Gastroesophageal sphincter (tissue), 4 donors: Measurements from ENCODE around the gene LARGE1. TPM values are rescaled to one million over a fixed set of nuclear protein-coding genes. Genes with fewer than 3 reads are reported as not detected.

Experiments used
- ATAC-seq: fragments of 150-250 bp; one replicate; pipeline ENCODE4 v1.9.1; 2016; ENCODE audit warnings: mild to moderate bottlenecking, moderate library complexity
- H3K27ac ChIP-seq, 4 donors: fragments of 200-600 bp; sonication (generic) in 3 of 4; 1 replicate in 3 of 4; 2 replicates in 1 of 4; pipeline ENCODE4 v1.5.1; 2016 to 2019
- H3K27me3 ChIP-seq: fragments of 200-600 bp; sonication (generic); one replicate; pipeline ENCODE4 v1.5.1; 2019
- H3K36me3 ChIP-seq, 2 donors: fragments of 200-600 bp; sonication (generic); one replicate each; pipeline ENCODE4 v1.5.1; 2019; ENCODE audit warnings: control low read depth in 1 of 2
- H3K4me1 ChIP-seq, 3 donors: fragments of 200-600 bp; sonication (generic); 1 replicate in 2 of 3; 2 replicates in 1 of 3; pipeline ENCODE4 v1.5.1; 2016 to 2019; ENCODE audit warnings: control low read depth in 2 of 3
- H3K4me3 ChIP-seq, 2 donors: fragments of 200-600 bp; sonication (generic); one replicate each; pipeline ENCODE4 v1.5.1; 2019; ENCODE audit warnings: mild to moderate bottlenecking in 1 of 2, moderate library complexity in 1 of 2
- H3K9me3 ChIP-seq, 3 donors: fragments of 200-600 bp; sonication (generic); one replicate each; pipeline ENCODE4 v1.5.1; 2017 to 2019; ENCODE audit warnings: control low read depth in 2 of 3
- CTCF ChIP-seq, 4 experiments: fragments of 200-600 bp in 2 of 4; fragments of 450-650 bp in 2 of 4; sonication (generic) in 1 of 4; IDR thresholded peaks; one replicate each; pipeline ENCODE4 v1.5.1; 2017 to 2019; ENCODE audit warnings: antibody characterized with exemption in 4 of 4, mild to moderate bottlenecking in 2 of 4, moderate library complexity in 2 of 4
- EP300 ChIP-seq: sonication (generic); formaldehyde crosslinking; IDR thresholded peaks from one replicate; pipeline ENCODE4 v1.6.1; 2017; ENCODE audit warnings: antibody characterized with exemption, mild to moderate bottlenecking
- POLR2A ChIP-seq, 2 donors: fragments of 450-650 bp; IDR thresholded peaks; one replicate each; pipeline ENCODE4 v1.6.1; 2017; ENCODE audit warnings: antibody characterized with exemption in 2 of 2, mild to moderate bottlenecking in 2 of 2, moderate library complexity in 1 of 2
- POLR2AphosphoS5 ChIP-seq: sonication (generic); formaldehyde crosslinking; IDR thresholded peaks from one replicate; pipeline ENCODE4 v1.6.1; 2017; ENCODE audit warnings: antibody characterized with exemption
- WGBS, 2 donors: methylation state at CpG; one replicate each; pipeline ENCODE4 v1.1.5; 2018; ENCODE audit warnings: low coverage in 1 of 2; 5-methylcytosine and 5-hydroxymethylcytosine counted together
- total RNA-seq, 4 donors: library from RNA; depleted of rRNA; stranded (reverse); fragments of >200 nt; gene quantifications; one replicate each; pipeline ENCODE4 v1.1.0, GENCODE V29; 2016

Gene LARGE1
- total RNA-seq, 4 donors from 2014 or later: 23.0 to 67.8 (median 48.0) TPM

- Histone ChIP-seq H3K4me1 (peaks cover 0 to 23% (median 0%) of the 10 kb centered on the region in 3 donors), H3K27me3 (no peaks in the 10 kb centered on the region), H3K36me3 (no peaks in the 10 kb centered on the region), H3K9me3 (no peaks in the 10 kb centered on the region), H3K27ac (peak overlapping the region in 2 of 4 donors; percentile 2 to 27), H3K4me3 (no peak overlapping the region)
- TF ChIP-seq POLR2A (IDR thresholded peaks at IDR 0.05) (no peak), EP300 (no peak), POLR2AphosphoS5 (no peak), CTCF (IDR thresholded peaks at IDR 0.05) (no peak)
- WGBS, 2 donors: 69 to 79% methylated on average over 8 to 9 of the region's 13 CpGs
- no peak for ATAC-seq
Observed at GRCh38 chr22:33476716-33477115, 443.6 kb downstream of the LARGE1 start.

- 93 to 100% methylated on average over 4 of the region's 4 CpGs for WGBS, 2 donors
- peaks cover 0 to 23% (median 0%) of the 10 kb centered on the region in 3 donors for H3K4me1 ChIP-seq
- H3K27me3 ChIP-seq: no peaks in the 10 kb centered on the region
- H3K4me3 ChIP-seq: no peak overlapping the region
- peak overlapping the region in 1 of 4 donors; percentile 2 for H3K27ac ChIP-seq
- H3K36me3 ChIP-seq: no peaks in the 10 kb centered on the region
- ATAC-seq: no peak
- TF ChIP-seq POLR2A (IDR thresholded peaks at IDR 0.05): no peak
- TF ChIP-seq EP300: no peak
- no peak for TF ChIP-seq POLR2AphosphoS5
- no peak for TF ChIP-seq CTCF (IDR thresholded peaks at IDR 0.05)
- no peaks in the 10 kb centered on the region for H3K9me3 ChIP-seq
Observed at GRCh38 chr22:33476206-33476605, 444.1 kb downstream of the LARGE1 start.

GRCh38 chr22:33474587-33474986 lies 445.7 kb downstream of the LARGE1 start:
- H3K27ac ChIP-seq: no peak overlapping the region
- WGBS, 2 donors: 100% methylated on average over 1 of the region's 1 CpG
- no peak for ATAC-seq
- no peaks in the 10 kb centered on the region for H3K36me3 ChIP-seq
- no peak overlapping the region for H3K4me3 ChIP-seq
- peaks cover 0 to 23% (median 0%) of the 10 kb centered on the region in 3 donors for H3K4me1 ChIP-seq
- H3K27me3 ChIP-seq: no peaks in the 10 kb centered on the region
- no peaks in the 10 kb centered on the region for H3K9me3 ChIP-seq
- TF ChIP-seq POLR2A (IDR thresholded peaks at IDR 0.05): no peak
- no peak for TF ChIP-seq CTCF (IDR thresholded peaks at IDR 0.05)
- TF ChIP-seq EP300: no peak
- TF ChIP-seq POLR2AphosphoS5: no peak

GRCh38 chr22:33472462-33473344 lies 447.6 kb downstream of the LARGE1 start:
- no peak overlapping the region for H3K4me3 ChIP-seq
- no peaks in the 10 kb centered on the region for H3K27me3 ChIP-seq
- WGBS, 2 donors: 58 to 70% methylated on average over 6 to 9 of the region's 9 CpGs
- H3K4me1 ChIP-seq: peaks cover 0 to 22% (median 0%) of the 10 kb centered on the region in 3 donors
- H3K9me3 ChIP-seq: no peaks in the 10 kb centered on the region
- no peaks in the 10 kb centered on the region for H3K36me3 ChIP-seq
- TF ChIP-seq POLR2AphosphoS5 (no peak), POLR2A (IDR thresholded peaks at IDR 0.05) (no peak), EP300 (no peak), CTCF (IDR thresholded peaks at IDR 0.05) (no peak)
- ATAC-seq: no peak
- H3K27ac ChIP-seq: no peak overlapping the region

- ATAC-seq: no peak
- H3K27me3 ChIP-seq: no peaks in the 10 kb centered on the region
Observed at GRCh38 chr22:33470456-33470855, 449.8 kb downstream of the LARGE1 start.

More at GRCh38 chr22:33470456-33470855, 449.8 kb downstream of the LARGE1 start:
- H3K36me3 ChIP-seq: no peaks in the 10 kb centered on the region
- H3K4me3 ChIP-seq: no peak overlapping the region
- TF ChIP-seq CTCF (IDR thresholded peaks at IDR 0.05): no peak
- TF ChIP-seq EP300: no peak
- TF ChIP-seq POLR2AphosphoS5: no peak
- TF ChIP-seq POLR2A (IDR thresholded peaks at IDR 0.05): no peak
- no peak overlapping the region for H3K27ac ChIP-seq
- H3K9me3 ChIP-seq: no peaks in the 10 kb centered on the region
- WGBS, 2 donors: 72 to 100% methylated on average over 1 to 6 of the region's 6 CpGs
- H3K4me1 ChIP-seq: peaks cover 0 to 26% (median 3%) of the 10 kb centered on the region in 3 donors
